ENCODE measurements around the gene DPM1. TPM values are rescaled to one million over a fixed set of nuclear protein-coding genes. Genes with fewer than 3 reads are reported as not detected.
A peak's percentile ranks its signal among the peaks of the same experiment; 100 is the strongest.

DPM1 gene
- total and polyA plus RNA-seq, 2 of the 8 experiments (the other 6 are each of a cell fraction or from before 2014, with no cell fraction given), result 42.3 to 57.0 TPM

GRCh38 chr20:50891138-50891537 is 67.2 kb downstream of the DPM1 start:
- ChIA-PET CTCF (ENCODE audit: partially characterized antibody) (interaction anchor here (1.0 to 1.8 kb wide), 3 partner anchors 40 to 265 kb away, joined by 3 to 4 read pairs (median 3); no protein-coding TSS in a partner anchor), POLR2A (ENCODE audit: partially characterized antibody) (interaction anchor here (0.9 to 9.7 kb wide), 6 partner anchors 8 to 18 kb away, joined by 4 to 87 read pairs (median 5); no protein-coding TSS in a partner anchor)
- Histone ChIP-seq H4K20me1 (replicated peaks in 1 of 2; ENCODE audit: control insufficient read depth in 1 of 2, insufficient read depth in 2 of 2, low read length in 2 of 2) (peaks cover 6 to 10% of the 10 kb centered on the region in 2 experiments), H3K18ac (ENCODE audit: extremely low read depth, low read length) (no peak overlapping the region), H3K4me3 (ENCODE audit: extremely low read depth in 1 of 4, insufficient read depth in 2 of 4, low read depth in 3 of 4, low read length in 4 of 4) (no peak overlapping the region), H3K14ac (ENCODE audit: insufficient read length) (no peak overlapping the region), H3K27ac (ENCODE audit: low read depth, low read length) (no peak overlapping the region), H4K8ac (ENCODE audit: extremely low read depth, insufficient read depth, low read length) (no peak overlapping the region), H4K91ac (replicated peaks; ENCODE audit: insufficient read length, low read length) (no peak overlapping the region), H2BK15ac (ENCODE audit: low read length) (no peak overlapping the region), H3K9me3 (ENCODE audit: insufficient read depth in 2 of 2, low read depth in 1 of 2, low read length in 1 of 2) (no peaks in the 10 kb centered on the region), H3K27me3 (replicated peaks in 1 of 4; ENCODE audit: control insufficient read depth in 3 of 4, extremely low read depth in 1 of 4, insufficient read depth in 3 of 4, low read length in 3 of 4) (no peaks in the 10 kb centered on the region), H2AK5ac (ENCODE audit: low read depth, low read length) (no peak overlapping the region), H3K79me2 (ENCODE audit: control insufficient read depth in 1 of 2, insufficient read depth in 2 of 2, low read length in 2 of 2) (peaks cover 0 to 28% of the 10 kb centered on the region in 2 experiments; a peak in 1 of 4 replicates), H2BK20ac (ENCODE audit: low read length) (no peak overlapping the region), H3K4me2 (ENCODE audit: insufficient read depth in 1 of 2, low read depth in 2 of 2, low read length in 2 of 2) (no peak overlapping the region), H3K9ac (replicated peaks in 1 of 4; ENCODE audit: extremely low read depth in 1 of 4, low read depth in 3 of 4, low read length in 3 of 4) (no peak overlapping the region), H3K23ac (ENCODE audit: insufficient read length) (no peak overlapping the region), H2BK120ac (replicated peaks; ENCODE audit: low read depth, low read length) (no peak overlapping the region), H3K4ac (replicated peaks; ENCODE audit: insufficient read length, low read depth, low read length) (no peak overlapping the region), H3K56ac (replicated peaks; ENCODE audit: insufficient read length, low read depth, low read length) (no peak overlapping the region), H3K4me1 (replicated peaks in 1 of 4; ENCODE audit: control insufficient read depth in 3 of 4, insufficient read depth in 4 of 4, low read length in 3 of 4) (no peaks in the 10 kb centered on the region), H4K5ac (ENCODE audit: insufficient read length, low read depth, low read length) (no peak overlapping the region), H3K79me1 (ENCODE audit: low read depth, low read length) (peaks cover 10% of the 10 kb centered on the region), H2AFZ (ENCODE audit: low read length) (no peak overlapping the region), H2BK12ac (ENCODE audit: low read depth, low read length) (no peak overlapping the region), H2BK5ac (ENCODE audit: low read depth, low read length) (no peak overlapping the region; the same call in 1 of the 2 replicates), H3K36me3 (ENCODE audit: control insufficient read depth in 2 of 4, insufficient read depth in 4 of 4, low read length in 3 of 4) (peaks cover 28 to 68% (median 49%) of the 10 kb centered on the region in 4 experiments), H3K23me2 (ENCODE audit: low read depth, low read length) (no peaks in the 10 kb centered on the region)
- 87% methylated on average over 5 of the region's 5 CpGs; no CpG with 5 or more reads in 1 of the 2 experiments for WGBS, 2 experiments (ENCODE audit: extremely low coverage in 1 of 2, insufficient coverage in 1 of 2, insufficient read length in 1 of 2, insufficient replicate concordance in 2 of 2, low coverage in 1 of 2, low lambda C conversion rate in 2 of 2, missing lambda C conversion rate in 1 of 2)
- no peak for FAIRE-seq
- no peak for TF ChIP-seq SAP30 (IDR thresholded peaks at IDR 0.05; ENCODE audit: insufficient read depth, insufficient replicate concordance, low read length)
- TF ChIP-seq NANOG (IDR thresholded peaks at IDR 0.05; ENCODE audit: insufficient read depth, low read depth, low read length, poor library complexity, severe bottlenecking), result no peak
- no peak for TF ChIP-seq TAF1 (IDR thresholded peaks at IDR 0.05; ENCODE audit: low read depth, low read length)
- peak in 1 of 2 experiments; percentile 26; a peak in 1 of 3 replicates for TF ChIP-seq POLR2A (IDR thresholded peaks at IDR 0.05; ENCODE audit: control extremely low read depth in 1 of 2, low read depth in 2 of 2, low read length in 2 of 2)
- TF ChIP-seq BRCA1 (IDR thresholded peaks at IDR 0.05; ENCODE audit: low read depth, low read length), result no peak
- TF ChIP-seq SP2 (IDR thresholded peaks at IDR 0.05; ENCODE audit: low read length), result no peak
- TF ChIP-seq GABPA (IDR thresholded peaks at IDR 0.05; ENCODE audit: borderline replicate concordance, insufficient read depth, low read length), result no peak
- no peak for TF ChIP-seq EZH2 (IDR thresholded peaks at IDR 0.05; ENCODE audit: low read depth, low read length, severe bottlenecking)
- DNase-seq (ENCODE audit: low read depth in 1 of 2, low spot score in 2 of 2), result no peak
